A172 (cell line): ENCODE data around the gene TXNRD2. TPM values are rescaled to one million over a fixed set of nuclear protein-coding genes. Genes with fewer than 3 reads are reported as not detected.
"Not testable (repeated sequence)": the region's sequence is repeated elsewhere in the genome, so short reads cannot be mapped to it uniquely, and the experiment has no call there.

ENCODE experiments used
- DNase-seq: peaks from one replicate; pipeline ENCODE4 v3.0.0-alpha.2; 2015; ENCODE audit warnings: low spot score
- total RNA-seq: library from RNA; depleted of rRNA; stranded (reverse); fragments of >200 nt; shearing (Covaris generic); gene quantifications from 2 replicates; pipeline ENCODE4 v1.2.3, GENCODE V29; 2014

The TXNRD2 gene
- total RNA-seq, 1 experiment from 2014 or later: 112 TPM

DNA sequence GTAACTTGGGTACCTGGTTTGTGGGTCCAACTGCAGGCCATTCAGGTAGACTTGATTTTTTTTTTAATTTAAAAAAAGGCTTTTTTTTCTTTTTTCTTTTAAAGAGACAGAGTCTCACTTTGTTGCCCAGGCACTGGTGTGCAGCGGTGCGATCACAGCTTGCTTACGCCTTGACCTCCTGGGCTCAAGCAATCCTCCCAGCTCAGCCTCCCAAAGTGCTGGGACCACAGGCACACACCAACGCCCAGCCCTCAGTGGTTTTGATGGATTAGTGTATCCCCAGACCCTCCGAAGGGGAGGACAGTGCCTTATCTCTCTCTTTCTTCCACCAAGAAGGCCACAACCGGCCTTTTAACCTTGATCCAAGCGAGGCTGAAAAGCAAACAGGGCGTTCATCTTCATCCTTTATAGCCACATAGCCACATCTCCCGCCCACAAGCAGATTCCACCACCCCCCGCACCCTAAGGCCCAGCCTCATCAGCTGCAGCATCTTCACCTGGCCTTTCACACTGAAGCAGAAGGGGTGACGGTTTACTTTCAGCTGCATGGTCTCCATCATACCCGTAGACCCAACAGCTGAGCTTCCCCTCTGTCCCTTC is 17.6 kb downstream of the TXNRD2 start:
- no peak for DNase-seq

DNA sequence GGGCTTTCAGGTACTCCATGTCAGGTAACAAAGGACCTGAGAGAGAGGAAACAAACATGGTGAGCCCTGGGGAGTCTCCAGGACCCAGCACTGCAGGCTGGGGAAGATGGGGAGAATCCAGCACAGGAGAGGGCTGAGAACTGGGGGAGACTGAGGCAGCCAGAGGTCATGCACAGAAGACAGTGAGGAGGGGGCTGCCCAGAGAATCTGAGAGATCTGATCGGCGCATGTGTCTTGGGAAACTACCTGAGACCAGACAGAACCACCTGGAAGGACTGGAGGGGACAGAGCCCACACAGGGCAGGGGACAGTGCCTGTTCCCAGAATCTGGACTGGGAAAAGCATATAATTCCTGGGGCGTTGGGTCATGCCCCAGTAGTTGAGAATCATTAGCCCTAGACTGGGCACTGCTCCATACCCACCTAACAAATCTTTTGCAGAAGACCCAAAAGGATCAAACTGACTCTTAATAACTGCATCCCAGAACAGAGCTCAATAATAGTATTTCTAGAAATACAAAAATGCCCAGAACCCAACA is 20.0 kb downstream of the TXNRD2 start:
- no peak for DNase-seq

DNA sequence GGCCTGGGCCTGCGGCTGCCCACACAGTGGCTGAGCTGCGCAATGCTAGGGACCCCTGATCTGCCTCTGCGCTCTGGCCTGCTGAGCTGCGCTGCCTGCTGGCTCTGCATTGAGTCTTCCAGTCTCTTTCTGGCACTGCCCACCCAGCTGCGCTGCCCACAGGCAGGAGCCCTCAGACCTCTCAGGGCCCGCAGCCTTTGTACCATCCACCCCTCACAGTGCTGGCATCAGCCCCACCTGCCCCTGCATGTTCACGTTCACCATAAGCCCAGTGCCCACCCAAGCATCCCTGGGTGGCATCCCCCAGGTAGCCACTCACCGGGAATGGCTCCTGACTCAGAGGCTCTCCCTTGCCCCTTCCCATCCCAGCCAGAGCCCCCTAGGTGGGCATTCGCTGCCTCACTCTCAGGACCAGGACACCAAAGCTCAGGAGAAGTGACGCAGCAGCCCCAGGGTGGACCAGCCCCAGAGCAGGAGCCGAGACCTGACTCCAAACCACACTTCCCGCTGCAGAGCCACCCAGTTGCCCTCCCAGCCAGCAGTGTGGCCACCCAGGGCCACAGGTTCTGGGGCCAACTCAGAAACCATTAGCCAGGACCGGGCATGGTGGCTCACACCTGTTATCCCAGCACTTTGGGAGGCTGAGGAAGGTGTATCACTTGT is 21.8 kb downstream of the TXNRD2 start:
- DNase-seq: no peak

DNA sequence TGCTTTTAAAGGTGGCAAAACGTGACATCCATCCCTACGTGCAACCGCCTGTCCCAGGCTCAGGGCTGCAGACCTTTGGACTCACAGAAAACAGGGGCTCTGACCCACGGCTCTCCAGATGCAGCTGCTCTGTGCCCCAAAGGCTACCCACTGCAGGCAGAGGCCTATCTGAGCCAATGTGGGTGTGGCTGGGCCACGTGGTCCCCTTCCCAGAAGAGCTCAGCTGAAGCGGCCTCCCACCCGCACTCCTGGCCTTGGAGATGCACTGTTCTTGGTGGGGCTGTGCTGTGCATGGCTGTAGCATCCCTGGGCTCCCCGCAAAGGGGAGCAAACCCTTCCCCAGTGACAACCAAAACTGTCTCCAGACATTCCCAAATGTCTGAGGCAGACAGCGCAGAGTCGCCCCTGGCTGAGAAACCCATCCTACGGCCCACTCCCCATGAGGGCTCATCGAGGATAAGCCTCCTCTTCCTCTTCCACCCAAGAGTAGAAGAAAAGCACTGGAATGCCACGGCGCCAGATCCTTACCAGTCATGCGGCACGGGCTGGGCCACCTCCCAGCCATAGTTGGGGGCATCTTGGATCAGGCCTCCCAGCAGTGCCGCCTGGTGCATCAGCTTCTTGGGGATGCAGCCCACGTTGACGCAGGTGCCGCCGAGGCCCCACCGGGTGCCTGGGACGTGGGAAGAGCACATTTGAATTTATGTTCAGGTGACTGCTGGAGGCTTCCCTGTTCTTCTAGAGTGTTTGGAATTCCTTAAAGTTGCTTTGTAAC is 23.1 kb downstream of the TXNRD2 start:
- DNase-seq: no peak

DNA sequence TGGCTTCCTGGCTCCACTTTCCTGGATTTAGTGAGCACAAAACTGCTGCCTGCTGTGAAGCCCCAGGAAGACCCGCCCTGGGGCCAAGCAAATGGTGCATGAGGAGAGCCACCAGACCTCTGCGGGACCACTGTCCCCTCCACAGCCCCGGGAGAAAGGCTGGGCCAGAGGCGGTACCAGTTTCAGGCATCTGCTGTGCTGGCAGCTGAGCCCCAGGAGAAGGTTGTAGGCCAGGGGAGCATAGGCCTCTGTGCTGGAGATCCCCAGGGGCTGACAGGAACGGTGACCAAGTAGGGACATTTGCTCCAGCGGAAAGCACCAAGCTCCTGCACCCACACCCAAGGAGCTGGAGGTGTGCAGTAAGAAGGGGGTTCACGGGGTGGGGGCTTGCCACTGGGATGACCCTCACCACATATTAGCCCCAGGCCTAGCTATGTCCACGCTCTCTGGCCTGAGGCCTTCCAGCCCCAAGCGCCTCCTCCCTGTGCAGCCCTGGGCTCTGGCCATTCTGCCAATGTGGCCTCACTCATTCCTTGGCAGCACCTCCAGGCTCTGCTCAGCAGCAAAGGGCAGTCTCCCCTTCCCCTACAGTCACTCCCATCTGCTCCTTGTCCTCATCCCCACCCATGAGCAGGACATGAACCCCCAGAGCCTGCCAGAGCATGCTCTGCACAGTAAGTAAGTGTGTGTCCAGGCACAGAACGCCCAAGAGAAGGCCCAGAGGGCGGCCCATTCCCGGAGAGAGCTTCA is 24.1 kb downstream of the TXNRD2 start:
- no peak for DNase-seq

DNA sequence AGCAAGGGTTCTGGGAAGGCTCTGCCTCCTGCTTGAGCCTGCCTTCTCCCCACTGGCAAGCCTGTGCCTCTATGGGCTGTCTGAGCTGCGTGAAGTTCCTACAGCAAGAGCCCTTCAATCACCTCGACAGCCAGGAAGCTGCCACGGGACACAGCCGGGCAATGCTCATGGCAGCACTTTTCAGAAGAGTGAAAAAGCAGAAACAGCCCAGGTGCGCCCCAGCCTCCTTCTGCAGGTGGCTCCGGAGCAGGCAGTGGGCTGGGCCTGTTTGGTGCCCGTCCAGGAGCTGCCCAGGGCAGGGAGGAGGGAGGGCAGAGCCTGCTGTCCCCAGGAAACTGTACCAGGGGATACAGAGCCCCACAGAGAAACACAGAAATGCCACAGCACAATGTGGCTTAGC is 24.7 kb downstream of the TXNRD2 start:
- no peak for DNase-seq

DNA sequence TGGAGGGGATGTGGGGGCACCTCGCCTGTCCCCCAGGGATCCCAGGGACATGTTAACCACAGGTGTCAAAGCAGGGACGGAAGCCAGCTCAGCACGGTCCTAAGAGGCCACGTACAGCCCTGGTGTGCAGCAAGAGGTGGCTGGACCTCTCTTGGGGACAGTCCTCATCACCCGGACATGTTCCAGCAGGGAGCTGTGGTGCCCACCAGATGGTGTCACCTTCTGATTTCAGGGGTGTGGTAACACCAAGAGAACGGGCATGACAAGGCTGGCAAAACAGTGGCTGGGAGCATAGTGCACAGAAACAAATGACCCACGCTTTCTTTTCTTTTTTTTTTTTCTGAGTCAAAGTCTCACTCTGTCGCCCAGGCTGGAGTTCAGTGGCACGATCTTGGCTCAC is 25.6 kb downstream of the TXNRD2 start:
- no peak for DNase-seq

DNA sequence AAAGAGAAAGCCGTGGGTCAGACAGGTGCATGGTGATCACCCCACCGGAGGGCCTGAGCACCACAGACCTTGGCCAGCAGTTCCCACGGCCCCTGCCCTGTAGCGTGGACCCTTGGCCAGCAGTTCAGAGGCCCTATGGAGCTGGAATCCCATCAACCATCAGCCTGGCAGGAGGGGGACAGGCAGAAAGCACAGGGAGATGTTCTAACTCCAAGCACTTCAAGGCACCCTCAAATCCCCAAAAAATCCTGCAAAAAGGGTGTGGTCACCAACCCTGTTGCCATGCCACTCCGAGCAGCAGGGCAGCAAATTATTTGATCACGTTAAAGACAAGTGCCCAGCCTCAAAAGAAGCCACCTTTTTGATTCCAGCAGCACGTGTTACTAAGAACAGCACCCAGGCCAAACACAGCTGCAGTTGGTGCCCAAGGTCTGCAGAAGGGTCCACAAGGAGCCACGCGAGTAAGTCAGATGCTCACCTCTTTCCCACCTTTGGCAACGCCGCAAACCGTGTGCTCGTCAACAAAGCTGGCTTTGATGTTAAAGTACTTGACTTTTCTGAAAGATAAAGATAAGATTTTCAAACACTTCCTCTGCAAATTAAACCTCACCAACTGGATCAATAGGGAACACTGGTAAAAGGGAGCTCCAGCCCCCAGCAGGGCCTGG is 26.2 kb downstream of the TXNRD2 start:
- DNase-seq: no peak

DNA sequence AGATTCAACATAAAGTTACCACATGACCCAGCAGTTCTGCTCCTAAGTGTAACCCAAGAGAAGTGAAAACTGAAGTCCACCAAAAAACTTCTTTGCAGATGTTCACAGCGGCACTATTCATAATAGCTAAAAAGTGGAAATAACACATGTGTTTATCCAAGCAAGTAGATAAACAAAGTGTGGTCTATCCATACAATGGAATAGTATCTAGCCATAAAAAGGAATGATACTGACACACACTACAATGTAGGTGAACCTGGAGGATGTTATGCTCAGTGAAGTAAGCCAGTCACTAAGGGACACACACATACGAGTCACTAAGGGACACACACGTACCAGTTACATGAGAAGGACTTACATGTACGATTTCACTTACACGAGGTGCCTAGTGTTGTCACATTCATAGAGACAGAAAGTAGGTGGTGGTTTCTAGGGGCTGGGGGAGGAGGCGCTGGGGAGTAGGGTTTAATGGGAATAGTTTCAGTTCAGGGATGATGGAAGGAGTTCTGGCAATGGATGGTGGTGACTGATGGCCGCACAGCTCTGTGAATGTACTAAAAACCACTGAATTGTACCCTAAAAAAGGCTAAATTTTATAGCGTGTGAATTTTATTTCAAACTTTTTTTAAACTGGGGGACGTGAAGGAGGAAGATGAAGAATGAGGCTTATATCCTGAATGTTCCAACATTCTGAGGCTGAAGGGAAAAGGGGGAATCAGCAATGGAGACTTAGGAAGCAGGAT is 27.2 kb downstream of the TXNRD2 start:
- DNase-seq: no peak

DNA sequence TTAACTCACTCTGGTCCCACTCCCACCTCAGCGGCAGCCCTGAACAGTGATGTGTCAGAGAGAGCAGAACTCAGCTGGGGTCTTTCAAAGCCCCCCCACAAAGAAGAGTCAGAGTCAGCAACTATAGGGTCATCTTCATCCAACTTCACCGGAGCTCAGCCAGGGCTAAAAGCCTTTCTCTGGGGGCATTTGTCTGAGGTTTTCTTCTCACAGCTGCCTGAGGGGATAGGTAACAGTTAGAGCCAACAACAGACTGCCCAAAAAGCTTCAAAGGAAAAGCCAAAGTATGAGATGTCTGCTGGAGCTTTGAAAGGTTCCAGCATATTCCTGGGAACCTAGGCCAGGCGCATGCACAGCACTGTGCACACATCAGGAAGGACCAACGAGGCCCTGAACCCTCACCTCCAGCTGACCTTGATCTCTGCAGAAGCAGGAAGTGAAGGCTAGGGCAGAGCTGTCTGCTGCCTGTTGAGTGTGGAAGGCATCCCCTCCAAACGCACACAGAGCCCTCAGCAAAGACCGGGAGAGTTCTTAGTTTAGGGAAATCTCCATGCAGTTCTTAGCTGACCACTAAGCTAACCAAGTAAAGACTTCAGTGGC is 28.2 kb downstream of the TXNRD2 start:
- DNase-seq: no peak

DNA sequence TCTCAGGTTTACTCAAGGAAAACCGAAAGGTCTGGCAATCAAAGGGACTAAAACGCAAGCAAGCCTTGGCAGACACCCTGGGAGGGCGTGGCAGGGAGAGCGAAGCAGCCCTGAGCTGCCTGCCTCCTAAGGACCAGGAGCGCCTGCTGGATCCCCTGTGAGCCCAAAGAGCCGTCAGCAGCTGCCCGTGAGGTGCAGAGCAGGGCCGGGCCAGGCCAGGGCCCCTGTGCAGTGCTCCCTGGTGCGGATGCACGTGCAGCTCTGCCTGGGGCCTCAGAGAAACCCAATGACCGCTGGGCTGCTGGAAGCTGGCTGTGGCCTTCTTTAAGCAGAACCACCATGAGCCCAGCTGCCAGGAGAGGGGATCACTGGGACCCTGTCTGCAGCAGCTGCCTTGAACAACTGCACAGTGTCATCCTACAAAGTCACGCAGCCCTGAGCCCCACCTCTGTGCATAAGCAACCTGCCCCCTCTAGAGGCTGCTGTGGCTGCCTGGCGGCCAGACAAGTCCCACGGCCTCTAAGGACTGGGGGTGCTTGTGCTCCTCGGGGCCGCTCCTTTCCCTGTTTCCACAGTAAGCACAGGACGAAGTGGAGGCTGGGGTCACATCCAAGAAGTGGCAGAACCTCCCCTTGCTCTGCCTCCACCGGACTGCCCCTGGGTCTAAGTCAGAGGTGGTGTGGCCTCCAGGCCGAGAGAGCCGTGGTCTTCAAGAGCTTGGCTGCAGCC is 29.2 kb downstream of the TXNRD2 start:
- DNase-seq: no peak

DNA sequence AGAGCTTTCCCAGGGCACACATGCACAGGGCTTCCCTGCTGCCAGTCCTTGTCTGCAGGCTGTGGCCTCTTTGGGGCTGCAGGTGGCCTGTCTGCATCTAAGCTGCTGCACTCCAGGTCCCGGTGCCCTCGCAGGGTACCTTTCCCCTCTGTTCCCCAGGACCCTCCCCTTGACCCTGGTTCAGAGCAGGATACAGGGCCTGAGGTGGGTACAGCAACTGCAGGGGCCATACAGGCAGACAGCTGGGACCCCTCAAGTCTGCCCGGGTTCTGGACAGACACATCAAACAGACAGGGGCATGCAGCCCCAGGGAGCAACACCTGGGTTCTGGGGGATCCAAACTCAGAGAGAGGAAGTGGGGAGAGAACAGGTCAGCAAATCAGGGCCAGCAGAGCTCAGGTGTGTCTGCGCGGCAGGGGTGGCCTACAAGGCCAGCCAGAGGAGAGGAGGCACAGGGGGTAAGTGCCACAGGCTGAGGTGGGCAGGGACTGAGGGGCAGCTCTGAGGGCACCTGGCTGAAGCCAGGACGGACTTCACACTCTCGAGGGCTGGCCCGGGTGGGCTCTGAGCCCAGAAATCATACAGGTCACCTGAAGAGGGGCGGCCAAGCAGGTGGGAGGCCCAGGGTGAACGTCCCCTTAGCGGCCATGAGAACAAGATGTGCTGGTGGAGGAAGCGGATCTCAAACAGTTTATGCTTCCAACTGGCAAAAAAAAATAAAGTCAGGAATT is 29.9 kb downstream of the TXNRD2 start:
- no peak for DNase-seq

DNA sequence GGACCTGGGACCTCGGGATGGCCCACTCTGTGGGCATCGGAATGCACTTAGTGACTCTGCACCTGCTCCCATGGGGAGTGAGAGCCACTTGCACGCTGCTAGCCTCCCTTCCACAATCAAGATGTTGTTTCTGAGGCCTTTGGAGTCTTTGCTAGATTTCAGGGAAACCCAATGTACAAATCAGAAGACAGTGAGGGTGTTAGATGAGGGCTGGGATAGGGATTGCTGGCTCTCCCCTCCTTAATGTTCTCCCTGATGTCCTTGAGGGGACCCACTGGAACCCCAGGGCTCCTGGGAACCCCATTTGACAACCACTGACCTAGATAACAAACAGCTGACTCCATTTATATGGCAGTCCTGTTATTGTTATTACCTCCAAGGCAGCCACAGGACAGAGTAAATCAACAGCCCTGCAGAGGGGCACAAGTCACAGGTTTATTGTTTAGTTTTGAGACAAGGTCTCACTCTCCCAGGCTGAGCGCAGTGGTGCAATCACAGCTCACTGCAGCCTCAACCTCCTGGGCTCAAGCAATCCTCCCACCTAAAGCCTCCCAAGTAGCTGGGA is 31.4 kb downstream of the TXNRD2 start:
- no peak for DNase-seq

DNA sequence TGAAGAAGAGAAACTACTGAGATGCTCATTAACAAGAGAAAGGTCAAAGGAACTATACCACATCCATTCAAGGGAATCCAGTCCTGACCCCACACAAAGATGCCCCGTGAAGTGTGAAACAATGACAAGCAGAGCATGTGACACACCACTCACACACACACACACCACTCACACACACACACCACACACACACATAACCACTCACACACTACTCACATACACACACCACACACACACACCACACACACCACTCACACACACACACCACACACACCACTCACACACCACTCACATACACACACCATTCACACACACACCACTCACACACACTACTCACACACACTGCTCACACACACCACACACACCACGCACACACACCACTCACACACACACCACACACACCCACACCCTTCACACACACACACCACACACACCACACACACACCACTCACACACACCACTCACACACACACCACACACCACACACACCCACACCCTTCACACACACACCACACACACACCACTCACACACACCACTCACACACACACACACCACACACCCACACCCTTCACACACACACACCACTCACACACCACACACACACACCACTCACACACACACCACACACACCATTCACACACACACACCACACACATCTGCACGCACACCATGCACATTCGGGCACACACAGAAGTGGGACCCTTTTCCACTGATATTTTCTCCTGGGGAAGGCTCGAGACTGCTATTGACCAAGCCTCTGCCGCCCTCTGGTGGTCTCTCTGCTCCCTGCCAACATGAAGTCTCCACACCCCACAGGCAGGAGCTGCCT is 32.1 kb downstream of the TXNRD2 start:
- peak; percentile 61 for DNase-seq

DNA sequence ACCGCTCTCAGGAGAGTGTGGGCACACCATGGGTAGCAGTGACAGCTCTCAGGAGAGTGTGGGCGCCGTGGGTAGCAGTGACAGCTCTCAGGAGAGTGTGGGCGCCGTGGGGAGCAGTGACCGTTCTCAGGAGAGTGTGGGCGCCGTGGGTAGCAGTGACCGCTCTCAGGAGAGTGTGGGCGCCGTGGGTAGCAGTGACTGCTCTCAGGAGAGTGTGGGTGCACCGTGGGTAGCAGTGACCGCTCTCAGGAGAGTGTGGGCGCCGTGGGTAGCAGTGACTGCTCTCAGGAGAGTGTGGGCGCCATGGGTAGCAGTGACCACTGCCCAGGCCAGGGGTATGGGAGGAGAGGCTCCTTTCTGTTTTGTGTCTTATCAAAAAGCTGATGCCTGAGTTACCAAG is 33.7 kb downstream of the TXNRD2 start:
- DNase-seq: not testable (repeated sequence)

DNA sequence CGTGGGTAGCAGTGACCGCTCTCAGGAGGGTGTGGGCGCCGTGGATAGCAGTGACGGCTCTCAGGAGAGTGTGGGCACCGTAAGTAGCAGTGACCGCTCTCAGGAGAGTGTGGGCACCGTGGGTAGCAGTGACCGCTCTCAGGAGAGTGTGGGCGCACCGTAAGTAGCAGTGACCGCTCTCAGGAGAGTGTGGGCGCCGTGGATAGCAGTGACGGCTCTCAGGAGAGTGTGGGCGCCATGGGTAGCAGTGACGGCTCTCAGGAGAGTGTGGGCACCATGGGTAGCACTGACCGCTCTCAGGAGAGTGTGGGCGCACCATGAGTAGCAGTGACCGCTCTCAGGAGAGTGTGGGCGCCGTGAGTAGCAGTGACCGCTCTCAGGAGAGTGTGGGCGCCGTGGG is 34.8 kb downstream of the TXNRD2 start:
- DNase-seq: not testable (repeated sequence)

DNA sequence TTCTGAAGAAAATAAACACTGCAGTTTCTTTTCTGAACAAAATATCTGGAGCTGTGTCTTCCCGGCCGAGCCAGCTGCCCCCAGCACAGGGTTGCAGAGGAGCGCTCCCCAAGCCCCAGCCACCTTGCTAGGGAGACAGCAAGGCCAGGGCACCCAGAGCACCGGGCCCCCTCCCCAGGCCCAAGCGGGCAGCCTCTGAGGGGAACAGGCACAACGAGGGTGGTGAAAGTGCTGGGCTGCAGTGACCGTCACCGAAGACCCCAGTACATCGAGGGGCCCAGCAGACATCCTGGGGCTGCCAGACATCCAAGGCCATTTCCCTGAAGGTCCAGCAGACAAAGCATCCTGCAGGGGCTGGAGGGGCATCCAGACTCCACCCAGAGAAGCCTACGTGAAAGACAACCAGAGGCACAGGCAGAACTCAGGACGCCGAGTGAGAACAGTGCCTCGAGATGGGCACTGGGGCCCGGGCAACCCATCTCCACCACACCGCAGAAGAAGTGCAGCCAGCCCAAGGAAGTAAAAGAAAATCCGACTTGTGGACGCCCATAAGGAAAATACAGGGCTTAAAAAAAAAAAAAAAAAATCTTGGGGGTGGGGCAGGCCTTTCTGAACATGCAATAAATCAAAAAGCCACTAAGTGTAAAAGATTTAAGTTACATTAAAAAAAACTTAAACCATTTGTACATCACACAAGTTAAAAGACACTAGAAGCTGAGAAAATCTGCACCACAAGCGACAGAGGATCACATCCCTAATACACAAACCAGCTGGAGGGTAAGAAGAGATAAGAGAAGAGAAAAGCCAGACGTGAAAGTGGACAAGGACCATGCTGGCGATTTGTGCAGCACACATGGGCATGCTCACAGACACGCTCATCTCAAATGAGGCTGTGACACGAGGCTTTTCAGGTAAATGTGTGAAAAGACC is 36.0 kb downstream of the TXNRD2 start:
- no peak for DNase-seq
